PC-3 (cell line): ENCODE measurements around the gene BIVM. TPM values are rescaled to one million over a fixed set of nuclear protein-coding genes. Genes with fewer than 3 reads are reported as not detected.

Source experiments
- ATAC-seq: fragments of 200-7000 bp; cut with Tn5 transposase; 2 replicates; pipeline ENCODE4 v1.9.1; 2020; ENCODE audit warnings: mild to moderate bottlenecking, moderate library complexity
- BruUV-seq: library from RNA; stranded (reverse); fragments of 400-500 nt; replicated peaks from 2 replicates; lab custom pipeline; 2021; lab: Mats Ljungman, UMichigan
- CTCF ChIA-PET: fragments of 300-600 bp; sonication (Branson Sonifier 250); formaldehyde crosslinking; loops from one replicate; lab custom pipeline; 2022; ENCODE audit warnings: antibody characterized with exemption; lab: Charles Lee
- POLR2A ChIA-PET: fragments of 300-600 bp; sonication (Branson Sonifier 250); formaldehyde crosslinking; loops from one replicate; lab custom pipeline; 2022; ENCODE audit warnings: antibody characterized with exemption; ENCODE audit not compliant: unreplicated experiment; lab: Charles Lee
- DNase-seq: peaks from one replicate; pipeline ENCODE4 v3.0.0-alpha.2; 2015
- H2AFZ ChIP-seq: fragments of 300-600 bp; sonication (generic); 2 replicates; pipeline ENCODE4 v1.6.0; 2016; ENCODE audit warnings: antibody characterized with exemption, low read length
- H3F3A ChIP-seq: fragments of 300-600 bp; sonication (generic); one replicate; pipeline ENCODE4 v1.6.0; 2017; ENCODE audit warnings: antibody characterized with exemption, low read length, control low read depth, mild to moderate bottlenecking; ENCODE audit not compliant: unreplicated experiment
- H3K27ac ChIP-seq: fragments of 300-600 bp; sonication (generic); 2 replicates; pipeline ENCODE4 v1.5.1; 2016; ENCODE audit warnings: mild to moderate bottlenecking, low read length
- H3K27me3 ChIP-seq: fragments of 300-600 bp; sonication (generic); 2 replicates; pipeline ENCODE4 v1.6.1; 2016; ENCODE audit warnings: low read length, mixed read lengths
- H3K36me3 ChIP-seq: fragments of 300-600 bp; sonication (generic); 2 replicates; pipeline ENCODE4 v1.6.1; 2016; ENCODE audit warnings: low read depth, mixed run types, low read length, mixed read lengths
- H3K4me1 ChIP-seq: fragments of 300-600 bp; sonication (generic); 2 replicates; pipeline ENCODE4 v1.5.1; 2016; ENCODE audit warnings: low read length; ENCODE audit not compliant: insufficient read depth
- H3K4me2 ChIP-seq: fragments of 300-600 bp; sonication (generic); 2 replicates; pipeline ENCODE4 v1.6.0; 2016; ENCODE audit warnings: low read length
- H3K4me3 ChIP-seq: fragments of 300-600 bp; sonication (generic); 2 replicates; pipeline ENCODE4 v1.5.1; 2016; ENCODE audit warnings: mild to moderate bottlenecking, low read length, mixed read lengths
- H3K79me2 ChIP-seq: fragments of 300-600 bp; sonication (generic); 2 replicates; pipeline ENCODE4 v1.6.1; 2017; ENCODE audit warnings: low read length, mixed read lengths
- H3K9ac ChIP-seq: fragments of 300-600 bp; sonication (generic); 2 replicates; pipeline ENCODE4 v1.6.0; 2016; ENCODE audit warnings: mild to moderate bottlenecking, low read length
- H3K9me2 ChIP-seq: fragments of 300-600 bp; sonication (generic); replicated peaks from 2 replicates; pipeline ENCODE4 v1.6.1; 2016; ENCODE audit warnings: mixed run types, low read length, mixed read lengths
- H3K9me3 ChIP-seq: fragments of 300-600 bp; sonication (generic); 2 replicates; pipeline ENCODE4 v1.6.1; 2016; ENCODE audit warnings: low read length, mixed read lengths
- H4K20me1 ChIP-seq: fragments of 300-600 bp; sonication (generic); 2 replicates; pipeline ENCODE4 v1.6.1; 2016; ENCODE audit warnings: low read length, mixed read lengths
- EZH2 ChIP-seq: fragments of 300-600 bp; sonication (generic); IDR thresholded peaks from one replicate; pipeline ENCODE4 v1.6.1; 2017; ENCODE audit warnings: antibody characterized with exemption, mild to moderate bottlenecking, low read length; ENCODE audit not compliant: unreplicated experiment
- EZH2phosphoT487 ChIP-seq: fragments of 300-600 bp; sonication (generic); IDR thresholded peaks from 2 replicates; pipeline ENCODE4 v1.6.1; 2018; ENCODE audit warnings: mild to moderate bottlenecking, antibody characterized with exemption, low read length, borderline replicate concordance
- intact Hi-C: fragments of 100-400 bp; cut with micrococcal nuclease; formaldehyde crosslinking; loops from 2 replicates; pipeline ENCODE4 v1.9.0; 2023
- total RNA-seq: library from RNA; depleted of rRNA; stranded (reverse); fragments of >200 nt; gene quantifications from 2 replicates; pipeline ENCODE4 v1.2.3, GENCODE V29; 2014
- TF ChIP-seq, protein P1 (sequence below): fragments of 300-600 bp; sonication (generic); conservative IDR thresholded peaks from 2 replicates; pipeline ENCODE4 v1.5.1; 2017; ENCODE audit warnings: antibody characterized with exemption, low read depth, mild to moderate bottlenecking, low read length

The BIVM gene
- total RNA-seq, 1 experiment from 2014 or later = 6.7 TPM

DNA sequence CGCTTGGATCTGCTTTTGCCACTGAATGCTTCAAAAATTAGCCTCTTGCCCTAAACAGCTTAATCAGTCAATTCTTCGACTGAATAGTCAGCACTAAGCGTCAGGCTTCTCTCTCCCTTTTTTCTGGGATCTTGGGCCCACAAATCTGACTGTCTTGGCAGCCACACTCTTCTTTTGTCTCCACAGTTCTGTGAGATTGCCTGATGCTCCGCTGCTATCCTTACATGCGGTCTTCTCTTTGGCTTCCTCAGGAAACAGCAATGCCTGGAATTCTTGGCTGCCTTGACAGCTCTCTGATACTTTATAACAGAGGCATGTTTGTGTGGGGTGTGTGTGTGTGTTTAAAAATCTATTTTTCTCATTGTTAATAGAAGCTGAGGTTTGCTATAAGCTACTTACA is 79.6 kb downstream of the BIVM start:
- H3F3A ChIP-seq = no peaks in the 10 kb centered on the region
- CTCF ChIA-PET = no interaction called here
- H3K27ac ChIP-seq = no peak overlapping the region
- H3K9me2 ChIP-seq = no peaks in the 10 kb centered on the region
- H3K4me3 ChIP-seq = no peak overlapping the region
- H3K27me3 ChIP-seq = no peaks in the 10 kb centered on the region
- H3K4me2 ChIP-seq = no peak overlapping the region
- no peaks in the 10 kb centered on the region for H3K79me2 ChIP-seq
- H4K20me1 ChIP-seq = no peaks in the 10 kb centered on the region
- no peak for ATAC-seq
- peaks cover 7% of the 10 kb centered on the region; the same call in 1 of the 2 replicates for H3K4me1 ChIP-seq
- DNase-seq = no peak
- H2AFZ ChIP-seq = no peak overlapping the region
- no TSS peak for BruUV-seq
- intact Hi-C loops = no loop called here
- no peak overlapping the region for H3K9ac ChIP-seq
- H3K36me3 ChIP-seq = no peaks in the 10 kb centered on the region; the same call in 1 of the 2 replicates
- POLR2A ChIA-PET = no interaction called here
- H3K9me3 ChIP-seq = no peaks in the 10 kb centered on the region
- TF ChIP-seq EZH2 (no peak), EZH2phosphoT487 (no peak)
- TF ChIP-seq, protein P1, sequence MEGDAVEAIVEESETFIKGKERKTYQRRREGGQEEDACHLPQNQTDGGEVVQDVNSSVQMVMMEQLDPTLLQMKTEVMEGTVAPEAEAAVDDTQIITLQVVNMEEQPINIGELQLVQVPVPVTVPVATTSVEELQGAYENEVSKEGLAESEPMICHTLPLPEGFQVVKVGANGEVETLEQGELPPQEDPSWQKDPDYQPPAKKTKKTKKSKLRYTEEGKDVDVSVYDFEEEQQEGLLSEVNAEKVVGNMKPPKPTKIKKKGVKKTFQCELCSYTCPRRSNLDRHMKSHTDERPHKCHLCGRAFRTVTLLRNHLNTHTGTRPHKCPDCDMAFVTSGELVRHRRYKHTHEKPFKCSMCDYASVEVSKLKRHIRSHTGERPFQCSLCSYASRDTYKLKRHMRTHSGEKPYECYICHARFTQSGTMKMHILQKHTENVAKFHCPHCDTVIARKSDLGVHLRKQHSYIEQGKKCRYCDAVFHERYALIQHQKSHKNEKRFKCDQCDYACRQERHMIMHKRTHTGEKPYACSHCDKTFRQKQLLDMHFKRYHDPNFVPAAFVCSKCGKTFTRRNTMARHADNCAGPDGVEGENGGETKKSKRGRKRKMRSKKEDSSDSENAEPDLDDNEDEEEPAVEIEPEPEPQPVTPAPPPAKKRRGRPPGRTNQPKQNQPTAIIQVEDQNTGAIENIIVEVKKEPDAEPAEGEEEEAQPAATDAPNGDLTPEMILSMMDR = no peak

DNA sequence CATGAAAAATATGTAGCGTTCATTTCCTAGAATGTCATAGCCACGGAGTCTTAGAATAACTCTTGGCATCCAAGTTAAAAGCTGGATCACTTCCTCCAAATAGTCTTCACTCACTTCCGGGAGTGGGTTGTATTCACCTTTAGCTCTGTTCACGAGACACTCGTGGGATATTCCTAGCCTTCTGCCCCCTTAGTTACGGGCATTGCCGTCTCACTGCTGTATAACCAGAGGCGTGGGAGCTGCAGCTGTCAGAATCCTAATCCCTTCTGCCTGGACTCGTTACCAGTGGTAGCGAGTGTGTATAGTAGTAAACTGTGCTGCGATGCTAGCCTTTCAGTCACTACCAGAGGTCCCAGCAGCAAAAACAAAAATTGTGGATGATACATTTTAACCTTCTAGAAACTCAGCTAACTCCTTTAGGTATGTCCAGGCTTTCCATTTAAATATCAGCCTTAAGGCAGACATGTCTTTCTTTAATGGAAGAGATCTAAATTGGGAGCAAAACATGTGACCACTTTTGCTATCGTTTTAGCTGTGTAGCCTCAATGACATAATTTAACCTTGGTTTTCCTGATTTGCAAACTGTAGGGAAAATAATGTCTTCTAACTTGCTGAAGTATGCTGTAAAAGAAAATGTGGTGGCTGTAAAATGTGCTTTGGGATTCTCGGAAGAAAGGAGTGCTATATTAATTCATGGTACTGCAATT is 81.0 kb downstream of the BIVM start:
- DNase-seq (no peak), ATAC-seq (no peak)
- no peaks in the 10 kb centered on the region for H3K9me2 ChIP-seq
- no peak overlapping the region for H3K4me2 ChIP-seq
- intact Hi-C loops = no loop called here
- no peak overlapping the region for H3K27ac ChIP-seq
- no peaks in the 10 kb centered on the region for H3F3A ChIP-seq
- no peaks in the 10 kb centered on the region for H3K4me1 ChIP-seq
- no TSS peak for BruUV-seq
- no peak overlapping the region for H3K9ac ChIP-seq
- TF ChIP-seq, protein P1 = no peak
- TF ChIP-seq EZH2 = no peak
- TF ChIP-seq EZH2phosphoT487 = no peak
- H3K79me2 ChIP-seq = no peaks in the 10 kb centered on the region
- no peaks in the 10 kb centered on the region; the same call in 1 of the 2 replicates for H3K36me3 ChIP-seq
- CTCF ChIA-PET = no interaction called here
- H3K27me3 ChIP-seq = no peaks in the 10 kb centered on the region
- no peak overlapping the region for H2AFZ ChIP-seq
- POLR2A ChIA-PET = no interaction called here
- no peak overlapping the region for H3K4me3 ChIP-seq
- no peaks in the 10 kb centered on the region for H3K9me3 ChIP-seq
- H4K20me1 ChIP-seq = no peaks in the 10 kb centered on the region
